Measurements from ENCODE around the gene RFLNA. TPM values are rescaled to one million over a fixed set of nuclear protein-coding genes. Genes with fewer than 3 reads are reported as not detected.
A peak's percentile ranks its signal among the peaks of the same experiment; 100 is the strongest.
"Not testable (repeated sequence)": the region's sequence is repeated elsewhere in the genome, so short reads cannot be mapped to it uniquely, and the experiment has no call there.

The RFLNA gene
- total RNA-seq, 1 experiment from 2014 or later: 3.7 TPM

DNA sequence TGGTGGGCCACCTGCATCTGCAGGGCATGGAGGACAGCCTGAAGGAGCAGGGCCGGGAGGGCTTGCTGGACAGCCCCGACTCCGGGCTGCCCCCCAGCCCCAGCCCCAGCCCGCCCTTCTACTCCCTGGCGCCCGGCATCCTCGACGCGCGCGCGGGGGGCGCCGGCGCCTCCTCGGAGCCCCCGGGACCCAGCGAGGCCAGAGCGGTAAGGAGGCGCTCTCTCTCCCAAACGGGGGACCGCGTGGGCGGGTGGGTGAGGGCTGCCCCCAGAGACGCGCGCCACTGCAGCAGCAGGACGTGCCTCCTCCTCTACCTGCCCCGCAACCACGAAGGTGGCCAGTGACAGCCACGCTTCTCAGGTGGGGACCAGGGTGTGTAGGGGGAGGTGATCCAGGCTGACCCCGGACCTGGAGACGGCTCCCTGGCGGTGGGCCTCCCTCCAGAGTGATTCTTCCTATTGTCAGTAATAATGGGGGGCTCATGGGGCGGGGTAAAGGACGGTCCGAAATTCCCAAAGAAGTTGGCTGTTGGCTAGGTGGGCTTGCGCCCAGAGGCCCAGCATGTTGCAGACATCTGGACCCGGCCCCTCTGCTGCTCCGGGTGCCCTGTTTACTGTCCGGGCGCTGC lies 652 bp downstream of the RFLNA start:
- peak; percentile 81 for DNase-seq
- H3K27me3 ChIP-seq (ENCODE audit: control insufficient read depth, insufficient read depth, low read length): peaks cover 25% of the 10 kb centered on the region
- peak overlapping the region; percentile 37 for H3K4me3 ChIP-seq (ENCODE audit: insufficient read depth, low read depth, low read length)
- no peaks in the 10 kb centered on the region for H3K36me3 ChIP-seq (replicated peaks; ENCODE audit: control insufficient read depth, insufficient read depth, low read length)

DNA sequence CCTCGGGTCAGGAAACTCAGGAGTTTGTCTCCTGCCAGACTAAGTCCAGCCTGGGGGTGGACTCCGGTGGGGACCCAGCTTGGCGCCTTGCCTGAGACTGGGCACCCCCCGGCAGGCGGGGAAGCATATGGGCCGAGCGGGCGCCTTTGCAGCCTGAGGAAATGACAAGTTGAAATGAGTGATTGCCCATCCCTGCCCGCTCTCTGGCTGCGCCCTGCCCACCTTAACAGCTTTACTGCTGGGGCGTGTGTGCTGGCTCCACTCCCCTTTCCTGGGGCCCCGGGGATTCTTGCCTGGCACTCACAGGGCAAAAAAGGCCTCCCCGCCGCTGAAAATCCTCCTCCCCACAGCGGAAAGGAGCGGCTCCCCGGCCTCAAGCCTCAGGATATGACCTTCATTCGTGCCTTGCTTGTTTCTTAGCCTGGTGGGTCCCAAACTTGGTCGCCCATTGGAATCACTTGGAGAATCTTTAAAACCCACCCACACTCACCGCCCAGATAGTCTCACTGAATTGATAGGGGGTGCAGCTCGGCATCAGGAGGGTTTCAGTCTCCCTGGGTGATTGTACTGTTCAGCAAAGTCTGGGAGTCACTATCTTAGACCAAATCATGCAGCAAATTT lies 1.5 kb downstream of the RFLNA start:
- Histone ChIP-seq H3K27me3 (ENCODE audit: control insufficient read depth, insufficient read depth, low read length) (peaks cover 25% of the 10 kb centered on the region), H3K36me3 (replicated peaks; ENCODE audit: control insufficient read depth, insufficient read depth, low read length) (no peaks in the 10 kb centered on the region), H3K4me3 (ENCODE audit: insufficient read depth, low read depth, low read length) (no peak overlapping the region)
- DNase-seq: peak; percentile 74

DNA sequence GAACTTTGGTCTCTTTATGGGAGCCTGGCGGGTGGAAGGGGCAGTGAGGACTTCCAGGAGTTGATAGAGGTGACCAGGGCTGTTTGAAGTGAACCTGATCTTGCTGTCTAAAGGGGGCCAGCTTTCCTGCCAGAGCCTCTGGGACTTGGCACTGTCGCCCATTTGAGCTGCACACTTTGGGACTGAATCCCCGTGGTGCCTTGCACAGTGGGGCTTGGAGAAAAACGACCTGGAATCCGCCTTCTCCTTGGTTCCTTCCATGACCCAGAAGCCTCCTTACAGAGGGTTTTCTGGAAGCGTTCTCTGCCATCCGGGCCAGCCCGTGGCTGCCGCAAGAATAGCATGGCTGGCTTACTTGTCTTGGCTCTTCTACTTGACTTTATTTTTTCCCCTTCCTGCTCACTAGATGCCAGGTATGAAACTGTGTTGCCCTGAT lies 2.0 kb downstream of the RFLNA start:
- peak; percentile 43 for DNase-seq
- Histone ChIP-seq H3K4me3 (ENCODE audit: insufficient read depth, low read depth, low read length) (no peak overlapping the region), H3K36me3 (replicated peaks; ENCODE audit: control insufficient read depth, insufficient read depth, low read length) (no peaks in the 10 kb centered on the region), H3K27me3 (ENCODE audit: control insufficient read depth, insufficient read depth, low read length) (peaks cover 25% of the 10 kb centered on the region)

DNA sequence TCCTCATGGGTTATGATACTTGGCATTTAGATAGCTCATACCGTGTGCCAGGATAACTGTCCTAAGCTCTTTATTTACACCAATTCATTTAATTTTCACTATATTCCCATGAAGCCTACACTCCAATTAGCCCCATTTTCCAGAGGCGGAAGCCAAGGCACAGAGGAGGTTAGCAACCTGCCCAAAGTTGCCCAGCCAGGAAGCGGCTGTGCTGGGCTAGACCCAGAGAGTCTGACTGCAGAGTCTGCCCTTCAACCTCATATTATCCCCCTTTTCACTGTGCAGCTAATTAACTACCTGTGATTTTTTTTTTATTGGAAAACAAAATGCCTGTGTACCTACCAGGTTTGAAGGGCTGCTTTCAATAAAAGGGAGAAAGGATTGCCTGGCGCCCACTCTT lies 2.5 kb downstream of the RFLNA start:
- H3K27me3 ChIP-seq (ENCODE audit: control insufficient read depth, insufficient read depth, low read length): peaks cover 25% of the 10 kb centered on the region
- H3K36me3 ChIP-seq (replicated peaks; ENCODE audit: control insufficient read depth, insufficient read depth, low read length): no peaks in the 10 kb centered on the region
- no peak overlapping the region for H3K4me3 ChIP-seq (ENCODE audit: insufficient read depth, low read depth, low read length)
- no peak for DNase-seq

DNA sequence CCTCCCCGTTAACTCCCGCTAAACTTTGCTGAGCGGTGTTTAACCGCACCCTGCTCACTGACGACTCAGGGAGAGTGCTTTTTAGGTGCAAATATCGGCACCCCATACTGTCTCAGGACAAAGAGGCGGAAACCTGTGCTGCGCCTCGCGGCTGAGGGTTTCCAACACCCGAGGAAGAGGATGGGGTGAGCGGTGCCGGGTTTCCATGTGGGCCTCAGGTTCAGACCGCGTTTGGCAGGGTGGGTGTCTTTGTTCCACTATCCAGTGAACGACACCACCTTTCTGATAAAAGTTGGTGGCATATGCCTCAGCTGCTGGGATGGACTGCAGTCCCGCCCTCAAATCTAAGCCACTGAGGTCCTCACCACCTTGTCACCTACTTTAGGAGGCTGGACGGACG lies 3.0 kb downstream of the RFLNA start:
- Histone ChIP-seq H3K27me3 (ENCODE audit: control insufficient read depth, insufficient read depth, low read length) (peaks cover 25% of the 10 kb centered on the region), H3K36me3 (replicated peaks; ENCODE audit: control insufficient read depth, insufficient read depth, low read length) (no peaks in the 10 kb centered on the region), H3K4me3 (ENCODE audit: insufficient read depth, low read depth, low read length) (no peak overlapping the region)
- no peak for DNase-seq

DNA sequence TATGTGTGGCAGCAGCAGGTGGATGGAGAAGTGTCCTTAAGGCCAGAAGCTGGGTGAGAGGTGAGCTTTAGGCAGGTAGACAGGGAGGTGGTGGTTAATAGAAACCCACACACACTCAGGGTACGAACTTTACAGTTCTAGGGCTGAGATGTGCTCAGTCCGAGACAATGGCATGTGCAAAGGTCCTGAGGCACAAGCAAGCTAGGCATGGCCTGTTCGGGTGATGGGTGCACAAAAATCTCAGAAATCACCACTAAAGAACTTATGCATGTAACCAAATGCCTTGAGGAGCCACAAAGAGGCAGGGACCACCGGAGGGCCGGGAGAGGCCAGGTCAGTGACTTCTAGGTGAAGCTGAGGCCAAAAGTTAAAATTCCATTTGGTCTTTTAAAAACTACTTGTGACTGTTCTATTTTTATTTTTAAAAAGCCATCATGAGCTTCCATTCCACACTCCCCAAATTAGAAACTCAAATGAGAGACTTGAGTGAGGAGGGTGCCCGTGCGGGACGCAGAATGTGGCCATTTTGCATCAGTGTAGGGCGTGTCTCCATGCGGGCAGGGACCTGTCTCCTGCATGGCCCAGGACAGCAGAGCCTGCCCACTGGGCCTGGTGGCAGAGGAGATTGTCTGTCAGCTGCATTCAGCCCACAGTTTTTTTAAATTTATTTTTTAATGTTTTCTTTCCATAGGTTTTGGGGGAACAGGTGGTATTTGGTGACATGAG lies 4.0 kb downstream of the RFLNA start:
- Histone ChIP-seq H3K27me3 (ENCODE audit: control insufficient read depth, insufficient read depth, low read length) (peaks cover 25% of the 10 kb centered on the region), H3K4me3 (ENCODE audit: insufficient read depth, low read depth, low read length) (no peak overlapping the region), H3K36me3 (replicated peaks; ENCODE audit: control insufficient read depth, insufficient read depth, low read length) (no peaks in the 10 kb centered on the region)
- no peak for DNase-seq

DNA sequence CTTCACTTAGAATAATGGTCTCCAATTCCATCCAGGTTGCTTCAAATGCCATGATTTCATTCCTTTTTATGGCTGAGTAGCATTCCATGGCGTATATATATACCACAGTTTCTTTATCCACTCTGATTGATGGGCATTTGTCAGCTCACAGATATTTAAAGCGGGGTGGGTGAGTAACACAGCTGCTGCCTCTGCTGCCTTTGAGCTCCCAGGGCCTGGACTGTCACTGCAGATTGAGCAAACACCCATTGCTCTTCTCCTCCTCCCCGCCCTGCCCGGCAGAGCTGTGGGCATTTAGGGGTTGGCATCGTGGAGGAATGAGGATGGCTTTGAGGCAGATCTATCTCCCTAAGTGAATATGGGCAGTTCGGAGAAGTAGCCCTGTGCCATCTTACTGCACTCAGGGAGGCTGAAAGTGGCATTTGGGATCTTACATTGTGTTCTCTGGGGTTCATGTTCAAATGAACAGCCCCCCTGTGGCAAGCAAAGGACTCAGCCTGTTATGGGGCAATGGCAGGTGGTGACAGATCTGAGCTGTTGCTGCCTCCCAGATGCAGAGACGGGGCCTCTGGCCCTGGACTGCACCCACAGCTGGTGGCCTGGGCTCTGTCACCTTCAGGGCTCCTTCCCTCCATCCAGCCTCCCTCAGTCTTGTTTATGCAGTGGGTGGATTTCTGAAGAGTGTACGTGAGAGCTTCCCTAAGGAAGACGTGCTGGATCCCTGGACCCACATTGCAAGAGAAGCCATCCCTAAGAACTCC lies 4.9 kb downstream of the RFLNA start:
- no peak for DNase-seq
- H3K36me3 ChIP-seq (replicated peaks; ENCODE audit: control insufficient read depth, insufficient read depth, low read length): no peaks in the 10 kb centered on the region
- H3K27me3 ChIP-seq (ENCODE audit: control insufficient read depth, insufficient read depth, low read length): peaks cover 18% of the 10 kb centered on the region
- no peak overlapping the region for H3K4me3 ChIP-seq (ENCODE audit: insufficient read depth, low read depth, low read length)

DNA sequence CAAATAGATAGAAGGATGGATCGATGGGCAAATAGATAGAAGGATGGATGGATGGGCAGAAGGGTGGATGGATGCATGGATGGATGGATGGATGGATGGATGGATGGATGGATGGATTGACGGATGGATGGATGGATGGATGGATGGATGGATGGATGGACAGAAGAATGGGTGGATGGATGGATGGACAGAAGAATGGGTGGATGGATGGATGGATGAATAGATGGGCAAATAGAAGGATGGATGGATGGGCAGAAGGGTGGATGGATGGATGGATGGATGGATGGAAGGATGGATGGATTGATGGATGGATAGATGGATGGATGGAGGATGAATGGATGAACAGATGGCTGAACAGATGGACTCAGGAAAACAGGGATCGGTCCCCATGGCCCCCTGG lies 5.8 kb downstream of the RFLNA start:
- H3K27me3 ChIP-seq (ENCODE audit: control insufficient read depth, insufficient read depth, low read length): peaks cover 12% of the 10 kb centered on the region
- not testable (repeated sequence) for H3K36me3 ChIP-seq (replicated peaks; ENCODE audit: control insufficient read depth, insufficient read depth, low read length); H3K4me3 ChIP-seq (ENCODE audit: insufficient read depth, low read depth, low read length); DNase-seq

DNA sequence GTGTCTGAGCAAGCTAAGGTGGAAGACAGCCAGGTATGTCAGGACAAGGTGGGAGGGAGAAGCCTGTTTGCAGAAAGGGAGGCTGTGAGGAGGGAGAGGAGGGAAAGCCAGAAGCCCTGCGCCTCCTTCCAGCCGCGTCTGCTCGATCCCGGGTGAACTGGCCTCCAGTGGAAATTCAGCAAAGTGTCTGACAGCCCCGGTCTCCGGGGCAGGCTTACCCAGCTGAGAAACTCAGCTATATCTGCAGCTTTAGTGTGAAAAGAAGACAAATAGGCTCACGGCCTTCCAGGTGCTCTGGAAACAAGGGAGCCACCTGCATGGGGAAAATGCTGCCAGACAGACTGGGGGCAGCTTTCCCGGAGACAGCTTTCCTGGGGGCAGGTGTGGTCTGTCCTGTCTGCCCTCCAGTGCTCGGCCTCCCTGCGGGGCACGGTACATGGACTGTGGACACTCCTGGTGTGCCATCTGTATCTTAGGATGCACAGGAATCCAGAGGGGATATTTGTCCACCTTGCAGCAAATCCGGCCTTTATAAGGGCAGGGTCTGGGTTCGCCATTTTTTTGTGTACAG lies 6.3 kb downstream of the RFLNA start:
- no peak for DNase-seq
- H3K27me3 ChIP-seq (ENCODE audit: control insufficient read depth, insufficient read depth, low read length): peaks cover 9% of the 10 kb centered on the region
- H3K4me3 ChIP-seq (ENCODE audit: insufficient read depth, low read depth, low read length): no peak overlapping the region
- no peaks in the 10 kb centered on the region; the same call in 1 of the 2 replicates for H3K36me3 ChIP-seq (replicated peaks; ENCODE audit: control insufficient read depth, insufficient read depth, low read length)

DNA sequence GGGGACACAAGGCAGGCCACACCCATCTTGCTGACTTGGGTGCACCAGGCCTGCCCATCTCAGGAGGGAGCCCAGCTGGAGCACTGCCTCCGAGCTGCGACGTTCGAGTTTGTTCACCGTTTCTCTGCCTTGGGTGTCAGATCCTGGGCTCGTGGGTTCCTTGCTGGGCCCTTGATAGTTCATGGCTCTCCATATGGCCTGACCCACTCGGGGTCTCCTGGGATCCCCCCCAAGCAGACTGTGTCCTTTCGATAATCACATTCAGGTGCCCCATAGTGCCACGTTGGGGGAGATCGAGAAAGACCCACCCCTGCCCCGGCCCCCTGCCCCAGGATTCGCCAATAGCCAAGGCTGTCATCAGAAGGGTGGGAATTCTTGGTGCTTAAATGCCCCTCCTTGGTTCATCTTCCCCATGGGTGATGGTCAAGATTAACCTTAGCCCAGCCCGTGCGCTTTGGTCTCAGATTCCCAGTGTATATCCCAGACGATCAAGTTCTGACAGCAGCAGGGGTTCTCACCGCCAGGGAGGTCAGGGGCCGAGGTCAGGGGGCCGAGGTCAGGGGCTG lies 7.4 kb downstream of the RFLNA start:
- H3K4me3 ChIP-seq (ENCODE audit: insufficient read depth, low read depth, low read length): no peak overlapping the region
- no peaks in the 10 kb centered on the region; the same call in 1 of the 2 replicates for H3K36me3 ChIP-seq (replicated peaks; ENCODE audit: control insufficient read depth, insufficient read depth, low read length)
- DNase-seq: peak; percentile 29
- H3K27me3 ChIP-seq (ENCODE audit: control insufficient read depth, insufficient read depth, low read length): no peaks in the 10 kb centered on the region; the same call in 1 of the 2 replicates

DNA sequence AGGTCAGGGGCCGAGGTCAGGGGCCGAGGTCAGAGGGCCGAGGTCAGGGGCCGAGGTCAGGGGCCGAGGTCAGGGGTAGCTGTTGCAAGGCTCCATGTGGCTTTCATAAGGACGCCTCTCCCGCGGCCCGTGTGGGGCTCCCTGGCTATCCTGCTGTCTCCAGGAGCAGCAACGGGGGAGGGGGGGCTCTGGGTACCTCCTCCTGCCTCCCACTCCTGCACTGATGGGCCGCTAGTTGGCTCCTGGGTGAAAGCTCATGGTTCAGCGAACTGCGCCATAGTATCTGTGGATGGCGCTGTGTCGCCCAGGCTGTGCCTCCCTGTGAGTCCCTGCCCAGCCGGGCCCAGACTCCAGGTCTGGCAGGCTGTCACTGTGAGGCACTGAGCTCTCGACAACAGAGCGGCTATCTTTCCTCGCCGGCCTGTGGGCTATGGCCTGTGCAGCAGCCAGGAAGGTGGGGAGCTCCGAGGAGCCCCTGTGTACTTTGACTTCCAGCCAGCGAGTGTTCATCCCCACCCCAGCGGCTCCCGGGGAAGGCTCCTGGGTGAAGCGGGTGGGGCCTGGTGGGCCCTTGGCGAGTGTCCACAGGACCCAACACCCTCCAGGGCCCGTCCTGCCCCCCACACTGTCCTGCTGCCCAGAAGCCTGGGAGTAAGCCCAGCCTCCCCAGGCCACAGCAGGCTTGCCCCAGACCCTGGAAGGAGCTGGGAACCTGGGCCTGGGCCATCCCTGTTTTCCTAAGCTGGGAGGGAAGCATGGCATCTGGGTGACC lies 8.1 kb downstream of the RFLNA start:
- Histone ChIP-seq H3K4me3 (ENCODE audit: insufficient read depth, low read depth, low read length) (no peak overlapping the region), H3K27me3 (ENCODE audit: control insufficient read depth, insufficient read depth, low read length) (no peaks in the 10 kb centered on the region), H3K36me3 (replicated peaks; ENCODE audit: control insufficient read depth, insufficient read depth, low read length) (no peaks in the 10 kb centered on the region; the same call in 1 of the 2 replicates)
- DNase-seq: peak; percentile 59

DNA sequence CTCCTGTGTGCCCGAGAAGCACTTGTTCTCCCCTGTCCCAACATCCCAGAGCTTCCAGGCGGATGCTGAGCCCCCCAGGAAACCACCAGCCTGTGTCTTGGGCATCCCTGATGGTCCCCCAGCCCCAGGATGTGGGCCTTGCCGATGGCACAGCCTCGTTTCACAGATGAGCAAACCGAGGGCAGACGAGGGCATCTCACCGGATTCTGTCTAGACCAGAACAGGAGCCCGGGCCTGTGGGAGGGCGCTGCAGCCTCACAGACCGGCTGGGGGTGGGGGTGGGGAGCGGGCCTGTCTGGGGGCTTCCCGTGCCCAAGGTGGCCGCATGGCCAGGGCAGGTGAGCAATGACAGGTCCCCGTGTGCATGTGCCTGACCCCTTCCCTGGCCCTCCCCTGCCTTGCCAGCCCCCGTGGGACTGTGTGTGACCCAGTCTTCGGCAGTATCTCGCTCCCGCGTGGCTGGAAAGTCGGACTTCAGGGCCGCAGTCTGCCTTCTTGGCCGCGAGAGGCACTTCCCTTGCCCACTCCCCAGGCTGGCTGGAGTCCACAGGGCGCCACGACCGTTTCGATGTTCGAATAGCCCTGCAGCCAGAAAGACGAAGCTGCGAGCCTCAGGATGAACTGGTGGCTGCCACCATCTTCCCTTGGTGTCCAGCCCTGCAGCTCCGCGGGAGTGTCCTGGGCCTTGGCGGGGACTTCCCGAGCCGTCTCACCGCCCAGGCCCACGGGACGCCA lies 8.9 kb downstream of the RFLNA start:
- DNase-seq: peak; percentile 51
- Histone ChIP-seq H3K36me3 (replicated peaks; ENCODE audit: control insufficient read depth, insufficient read depth, low read length) (no peaks in the 10 kb centered on the region; the same call in 1 of the 2 replicates), H3K27me3 (ENCODE audit: control insufficient read depth, insufficient read depth, low read length) (no peaks in the 10 kb centered on the region), H3K4me3 (ENCODE audit: insufficient read depth, low read depth, low read length) (no peak overlapping the region)

DNA sequence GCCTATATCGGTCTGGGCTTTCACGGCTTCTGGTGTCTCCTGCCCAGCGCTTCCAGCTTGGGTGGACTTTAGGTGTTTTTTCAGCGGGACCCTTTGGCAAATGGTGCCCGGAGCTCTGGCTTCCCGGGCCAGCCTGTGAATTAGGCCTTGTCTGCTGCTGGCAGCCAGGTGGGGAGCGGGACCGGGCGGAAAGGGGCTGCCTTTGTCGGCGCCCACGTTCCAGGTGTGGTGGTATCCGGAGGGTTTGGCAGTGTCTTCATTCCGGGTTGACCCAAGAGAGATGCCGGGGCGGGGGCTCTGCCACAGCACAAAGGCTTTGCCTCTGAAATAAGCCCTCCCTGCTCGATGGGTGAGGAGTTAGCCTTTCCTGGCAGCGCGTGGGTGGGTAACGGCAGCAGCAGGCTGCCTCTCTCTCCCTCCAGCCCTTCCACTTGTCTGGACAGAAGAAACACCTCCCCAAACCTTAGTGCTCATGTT lies 9.5 kb downstream of the RFLNA start:
- DNase-seq: peak; percentile 50
- no peaks in the 10 kb centered on the region for H3K27me3 ChIP-seq (ENCODE audit: control insufficient read depth, insufficient read depth, low read length)
- H3K4me3 ChIP-seq (ENCODE audit: insufficient read depth, low read depth, low read length): no peak overlapping the region
- no peaks in the 10 kb centered on the region; the same call in 1 of the 2 replicates for H3K36me3 ChIP-seq (replicated peaks; ENCODE audit: control insufficient read depth, insufficient read depth, low read length)
